ENCODE results near the gene NDUFAB1.
"Not testable (repeated sequence)": the region's sequence is repeated elsewhere in the genome, so short reads cannot be mapped to it uniquely, and the experiment has no call there.

The NDUFAB1 gene

GRCh38 chr16:23584186-23585076, 11.7 kb downstream of the NDUFAB1 start:
- no peak for DNase-seq (ENCODE audit: low read depth in 1 of 2, low spot score in 1 of 2)

GRCh38 chr16:23583271-23583670, 12.8 kb downstream of the NDUFAB1 start:
- DNase-seq (ENCODE audit: low read depth in 1 of 2, low spot score in 1 of 2), result not testable (repeated sequence)

- no peak for DNase-seq (ENCODE audit: low read depth in 1 of 2, low spot score in 1 of 2)
Measured at GRCh38 chr16:23581764-23582163, 14.4 kb downstream of the NDUFAB1 start.

- no peak for DNase-seq (ENCODE audit: low read depth in 1 of 2, low spot score in 1 of 2)
Measured at GRCh38 chr16:23580391-23580790, 15.7 kb downstream of the NDUFAB1 start.

- DNase-seq (ENCODE audit: low read depth in 1 of 2, low spot score in 1 of 2), result no peak
Measured at GRCh38 chr16:23579371-23579770, 16.7 kb downstream of the NDUFAB1 start.

- no peak for DNase-seq (ENCODE audit: low read depth in 1 of 2, low spot score in 1 of 2)
Measured at GRCh38 chr16:23578101-23578830, 17.9 kb downstream of the NDUFAB1 start.

- no peak for DNase-seq (ENCODE audit: low read depth in 1 of 2, low spot score in 1 of 2)
Measured at GRCh38 chr16:23577493-23577892, 18.6 kb downstream of the NDUFAB1 start.

- no peak for DNase-seq (ENCODE audit: low read depth in 1 of 2, low spot score in 1 of 2)
Measured at GRCh38 chr16:23575834-23576233, 20.3 kb downstream of the NDUFAB1 start.

- DNase-seq (ENCODE audit: low read depth in 1 of 2, low spot score in 1 of 2), result no peak
Measured at GRCh38 chr16:23573817-23574216, 22.3 kb downstream of the NDUFAB1 start.

GRCh38 chr16:23572394-23572793, 23.7 kb downstream of the NDUFAB1 start:
- no peak for DNase-seq (ENCODE audit: low read depth in 1 of 2, low spot score in 1 of 2)

- DNase-seq (ENCODE audit: low read depth in 1 of 2, low spot score in 1 of 2), result no peak
Measured at GRCh38 chr16:23571895-23572294, 24.2 kb downstream of the NDUFAB1 start.

GRCh38 chr16:23570992-23571632, 25.0 kb downstream of the NDUFAB1 start:
- DNase-seq (ENCODE audit: low read depth in 1 of 2, low spot score in 1 of 2), result no peak

GRCh38 chr16:23567602-23568001, 28.5 kb downstream of the NDUFAB1 start:
- no peak for DNase-seq (ENCODE audit: low read depth in 1 of 2, low spot score in 1 of 2)

- no peak for DNase-seq (ENCODE audit: low read depth in 1 of 2, low spot score in 1 of 2)
Measured at GRCh38 chr16:23566724-23567123, 29.4 kb downstream of the NDUFAB1 start.

- no peak for DNase-seq (ENCODE audit: low read depth in 1 of 2, low spot score in 1 of 2)
Measured at GRCh38 chr16:23564575-23565363, 31.3 kb downstream of the NDUFAB1 start.

GRCh38 chr16:23563186-23563585, 32.9 kb downstream of the NDUFAB1 start:
- no peak for DNase-seq (ENCODE audit: low read depth in 1 of 2, low spot score in 1 of 2)

- no peak for DNase-seq (ENCODE audit: low read depth in 1 of 2, low spot score in 1 of 2)
Measured at GRCh38 chr16:23562505-23562904, 33.6 kb downstream of the NDUFAB1 start.

- no peak for DNase-seq (ENCODE audit: low read depth in 1 of 2, low spot score in 1 of 2)
Measured at GRCh38 chr16:23561586-23561985, 34.5 kb downstream of the NDUFAB1 start.

GRCh38 chr16:23557779-23558702, 38.1 kb downstream of the NDUFAB1 start:
- peak; percentile 4 to 8 for DNase-seq (ENCODE audit: low read depth in 1 of 2, low spot score in 1 of 2)
